Measurements from ENCODE around the gene CHN2. TPM values are rescaled to one million over a fixed set of nuclear protein-coding genes. Genes with fewer than 3 reads are reported as not detected.
"Not testable (repeated sequence)": the region's sequence is repeated elsewhere in the genome, so short reads cannot be mapped to it uniquely, and the experiment has no call there.

CHN2 gene
- total and polyA plus RNA-seq, 3 experiments from 2014 or later, result 4.1 to 30.4 (median 5.3) TPM

DNA sequence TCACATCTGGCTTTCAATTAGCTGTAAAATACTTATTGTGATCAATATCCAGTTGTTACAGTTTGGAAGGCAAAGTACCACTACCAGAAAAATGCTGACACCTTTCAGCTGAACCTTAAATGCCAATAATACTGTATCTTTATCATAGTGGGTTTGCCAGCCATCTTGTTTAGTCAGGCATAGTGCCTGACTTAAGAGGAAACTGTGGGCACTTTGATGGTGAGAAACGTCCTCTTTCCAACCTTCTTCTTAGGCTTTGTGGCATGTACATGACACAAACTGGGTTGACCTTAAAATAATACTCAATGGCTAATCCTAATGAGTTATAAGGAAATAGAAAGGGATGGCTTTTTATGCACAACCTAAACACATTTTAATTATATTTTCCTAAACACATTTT, 316.8 kb downstream of the CHN2 start:
- H3K9me3 ChIP-seq (ENCODE audit: low read length), result no peaks in the 10 kb centered on the region
- peaks cover 26 to 70% (median 31%) of the 10 kb centered on the region in 3 donors for H3K36me3 Mint-ChIP-seq

DNA sequence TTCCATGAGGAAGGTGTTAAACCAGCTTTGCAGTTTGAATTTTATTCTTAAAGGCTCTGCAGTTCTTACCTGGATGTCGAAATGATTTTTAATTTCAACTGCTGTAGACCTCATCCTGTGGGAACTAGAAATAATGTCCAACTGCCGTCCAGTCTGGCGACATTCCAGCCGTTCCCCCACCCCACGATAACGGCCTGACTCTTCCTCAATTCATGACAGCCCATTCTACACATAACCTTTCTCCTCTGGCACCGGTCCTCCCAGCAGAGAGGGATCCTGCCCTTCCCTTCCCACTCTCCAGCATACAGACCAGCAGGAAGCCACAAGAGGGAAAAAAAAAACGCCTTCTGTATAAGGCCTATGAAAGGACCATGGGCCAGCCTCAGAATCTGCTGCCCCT, 317.3 kb downstream of the CHN2 start:
- ChIA-PET POLR2A (no interaction called here), CTCF (no interaction called here)
- Mint-ChIP-seq H3K4me3 (no peak overlapping the region), H3K27me3 (no peaks in the 10 kb centered on the region), H3K9me3 (no peaks in the 10 kb centered on the region), H3K27ac (no peak overlapping the region), H3K36me3 (peaks cover 26 to 65% (median 33%) of the 10 kb centered on the region in 3 donors), H3K4me1 (peaks cover 6 to 10% (median 9%) of the 10 kb centered on the region in 3 donors)
- Histone ChIP-seq H3K27me3 (ENCODE audit: insufficient read depth, low read length, poor library complexity, severe bottlenecking) (no peaks in the 10 kb centered on the region), H3K4me1 (ENCODE audit: insufficient read depth, low read length) (no peaks in the 10 kb centered on the region), H3K4me3 (ENCODE audit: low read length) (no peak overlapping the region), H3K36me3 (ENCODE audit: insufficient read depth, low read length) (no peaks in the 10 kb centered on the region), H3K9me3 (ENCODE audit: low read length) (no peaks in the 10 kb centered on the region), H3K27ac (ENCODE audit: low read depth, low read length) (no peak overlapping the region)
- DNase-seq, result no peak

More for the DNA sequence above, 316.8 kb downstream of the CHN2 start:
- ChIA-PET POLR2A (no interaction called here), CTCF (no interaction called here)
- Mint-ChIP-seq H3K4me3 (no peak overlapping the region), H3K4me1 (peaks cover 6 to 10% (median 9%) of the 10 kb centered on the region in 3 donors), H3K27me3 (no peaks in the 10 kb centered on the region), H3K9me3 (no peaks in the 10 kb centered on the region), H3K27ac (peak overlapping the region in 1 of 8 donors; percentile 43)
- Histone ChIP-seq H3K4me1 (ENCODE audit: insufficient read depth, low read length) (no peaks in the 10 kb centered on the region), H3K27me3 (ENCODE audit: insufficient read depth, low read length, poor library complexity, severe bottlenecking) (no peaks in the 10 kb centered on the region), H3K36me3 (ENCODE audit: insufficient read depth, low read length) (no peaks in the 10 kb centered on the region), H3K27ac (ENCODE audit: low read depth, low read length) (no peak overlapping the region), H3K4me3 (ENCODE audit: low read length) (no peak overlapping the region)
- no peak for DNase-seq

DNA sequence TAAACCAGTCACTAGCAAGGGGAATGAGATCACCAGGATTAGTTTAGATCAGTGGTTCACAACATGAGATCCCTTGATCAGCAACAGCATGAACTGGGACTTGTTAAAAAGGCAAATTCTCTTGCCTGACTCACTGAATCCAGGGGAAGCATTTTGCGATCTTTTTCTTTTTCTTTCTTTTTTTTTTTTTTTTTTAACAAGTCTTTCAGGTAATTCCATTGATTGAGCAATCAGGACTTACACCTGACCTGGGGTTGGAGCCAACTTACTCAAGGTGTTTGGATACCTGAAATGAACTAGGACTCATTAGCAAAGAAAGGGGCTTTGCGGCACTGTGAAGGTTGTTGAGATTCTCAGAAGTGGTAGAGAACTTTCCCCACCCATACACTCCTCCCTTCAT, 321.9 kb downstream of the CHN2 start:
- no peak for DNase-seq
- H3K9me3 ChIP-seq (ENCODE audit: low read length), result no peaks in the 10 kb centered on the region
- ChIA-PET POLR2A (no interaction called here), CTCF (interaction anchor here (0.8 kb wide), 1 partner anchor 8 kb away, joined by 3 read pairs; no protein-coding TSS in a partner anchor)
- Mint-ChIP-seq H3K9me3 (peaks cover 5 to 10% (median 8%) of the 10 kb centered on the region in 5 donors), H3K4me1 (peaks cover 0 to 1% (median under 1%) of the 10 kb centered on the region in 3 donors), H3K36me3 (peaks cover 22 to 38% (median 30%) of the 10 kb centered on the region in 3 donors), H3K27ac (no peak overlapping the region), H3K4me3 (no peak overlapping the region), H3K27me3 (peaks cover 0 to 4% of the 10 kb centered on the region in 2 donors)
- H3K36me3 ChIP-seq (ENCODE audit: insufficient read depth, low read length), result no peaks in the 10 kb centered on the region
- no peaks in the 10 kb centered on the region for H3K4me1 ChIP-seq (ENCODE audit: insufficient read depth, low read length)
- H3K4me3 ChIP-seq (ENCODE audit: low read length), result no peak overlapping the region
- H3K27ac ChIP-seq (ENCODE audit: low read depth, low read length), result no peak overlapping the region
- H3K27me3 ChIP-seq (ENCODE audit: insufficient read depth, low read length, poor library complexity, severe bottlenecking), result no peaks in the 10 kb centered on the region

DNA sequence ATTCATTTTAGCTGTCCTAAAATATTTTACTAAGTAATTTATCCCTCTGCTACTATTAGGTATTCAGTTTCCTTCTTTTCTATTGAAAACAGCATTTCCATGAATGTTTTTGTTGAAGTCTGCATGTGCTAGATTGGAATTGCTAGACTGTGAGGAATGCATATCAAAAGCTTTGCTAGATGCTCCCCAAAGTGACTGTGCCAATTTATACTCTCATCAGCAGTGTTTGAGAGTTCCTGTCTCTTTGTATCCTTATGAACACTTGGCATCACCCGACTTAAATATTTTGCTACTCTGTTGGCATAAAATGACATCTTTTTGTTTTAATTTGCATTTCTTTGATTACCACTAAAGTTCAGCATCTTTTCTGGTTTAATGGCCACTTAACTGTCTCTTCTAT, 324.0 kb downstream of the CHN2 start:
- peaks cover 11 to 24% (median 21%) of the 10 kb centered on the region in 5 donors for H3K9me3 Mint-ChIP-seq
- no peak overlapping the region for H3K27ac ChIP-seq (ENCODE audit: low read depth, low read length)
- H3K4me1 Mint-ChIP-seq, result no peaks in the 10 kb centered on the region
- POLR2A ChIA-PET, result no interaction called here
- H3K4me3 Mint-ChIP-seq, result no peak overlapping the region
- no peaks in the 10 kb centered on the region for H3K9me3 ChIP-seq (ENCODE audit: low read length)
- no peak overlapping the region for H3K27ac Mint-ChIP-seq
- peaks cover 11 to 38% (median 11%) of the 10 kb centered on the region in 3 donors for H3K36me3 Mint-ChIP-seq
- peaks cover 0 to 4% of the 10 kb centered on the region in 2 donors for H3K27me3 Mint-ChIP-seq
- DNase-seq, result no peak
- no peaks in the 10 kb centered on the region for H3K36me3 ChIP-seq (ENCODE audit: insufficient read depth, low read length)
- CTCF ChIA-PET, result no interaction called here
- no peaks in the 10 kb centered on the region for H3K27me3 ChIP-seq (ENCODE audit: insufficient read depth, low read length, poor library complexity, severe bottlenecking)
- H3K4me1 ChIP-seq (ENCODE audit: insufficient read depth, low read length), result no peaks in the 10 kb centered on the region
- H3K4me3 ChIP-seq (ENCODE audit: low read length), result no peak overlapping the region

DNA sequence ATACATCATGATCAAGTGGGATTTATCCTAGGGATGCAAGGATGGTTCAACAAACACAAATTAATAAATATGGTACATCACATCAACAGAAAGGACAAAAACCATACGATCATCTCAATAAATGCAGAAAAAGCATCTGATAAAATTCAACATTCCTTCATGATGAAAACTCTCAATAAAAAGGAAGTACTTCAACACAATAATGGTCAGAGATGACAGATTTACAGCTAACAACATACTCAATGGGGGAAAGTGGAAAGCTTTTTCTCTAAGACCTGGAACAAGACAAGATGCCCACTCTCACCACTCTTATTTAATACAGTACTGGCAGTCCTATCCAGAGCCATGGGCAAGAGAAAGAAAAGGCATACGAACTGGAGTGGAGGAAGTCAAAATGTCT, 329.2 kb downstream of the CHN2 start:
- no peaks in the 10 kb centered on the region for H3K27me3 ChIP-seq (ENCODE audit: insufficient read depth, low read length, poor library complexity, severe bottlenecking)
- no peaks in the 10 kb centered on the region for H3K4me1 ChIP-seq (ENCODE audit: insufficient read depth, low read length)
- Mint-ChIP-seq H3K4me3 (no peak overlapping the region), H3K36me3 (peaks cover 0 to 20% (median 3%) of the 10 kb centered on the region in 3 donors), H3K9me3 (peaks cover 22 to 40% (median 31%) of the 10 kb centered on the region in 5 donors), H3K27me3 (peaks cover 0 to 4% of the 10 kb centered on the region in 2 donors), H3K4me1 (no peaks in the 10 kb centered on the region), H3K27ac (no peak overlapping the region)
- POLR2A ChIA-PET, result no interaction called here
- no peak overlapping the region for H3K4me3 ChIP-seq (ENCODE audit: low read length)
- no peaks in the 10 kb centered on the region for H3K9me3 ChIP-seq (ENCODE audit: low read length)
- H3K27ac ChIP-seq (ENCODE audit: low read depth, low read length), result no peak overlapping the region
- H3K36me3 ChIP-seq (ENCODE audit: insufficient read depth, low read length), result no peaks in the 10 kb centered on the region
- no peak for DNase-seq
- CTCF ChIA-PET, result no interaction called here

DNA sequence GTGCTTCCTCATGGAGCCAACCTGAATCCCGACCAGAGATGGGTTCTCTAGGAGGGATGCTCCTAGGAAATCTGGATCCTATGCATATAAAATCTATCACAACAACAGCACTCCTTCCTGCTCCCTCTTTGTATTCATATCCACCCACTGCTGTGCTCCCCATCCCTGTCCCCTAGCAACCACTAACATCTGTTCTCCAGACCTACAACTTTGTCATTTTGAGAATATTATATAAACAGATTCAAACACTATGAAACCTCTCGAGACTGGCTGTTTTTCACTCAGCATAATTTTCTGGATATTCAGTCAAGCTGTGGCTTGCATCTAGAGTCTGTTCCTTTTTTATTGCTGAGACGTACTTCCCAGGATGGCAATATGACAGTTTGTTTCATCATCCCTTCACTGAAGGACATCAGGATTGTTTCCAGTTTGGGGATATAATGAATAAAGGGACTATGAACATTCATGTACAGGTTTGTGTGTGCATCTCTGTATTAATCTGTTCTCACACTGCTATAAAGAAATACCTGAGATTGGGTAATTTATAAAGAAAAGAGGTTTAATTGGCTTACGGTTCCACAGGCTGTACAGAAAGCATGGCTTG, 333.0 kb downstream of the CHN2 start:
- H3K9me3 ChIP-seq (ENCODE audit: low read length), result no peaks in the 10 kb centered on the region
- ChIA-PET CTCF (no interaction called here), POLR2A (no interaction called here)
- DNase-seq, result no peak
- Mint-ChIP-seq H3K27ac (no peak overlapping the region), H3K9me3 (peaks cover 22 to 47% (median 33%) of the 10 kb centered on the region in 5 donors), H3K27me3 (no peaks in the 10 kb centered on the region), H3K4me3 (no peak overlapping the region), H3K36me3 (peaks cover 0 to 10% (median 0%) of the 10 kb centered on the region in 3 donors), H3K4me1 (no peaks in the 10 kb centered on the region)
- H3K27ac ChIP-seq (ENCODE audit: low read depth, low read length), result no peak overlapping the region
- H3K4me3 ChIP-seq (ENCODE audit: low read length), result no peak overlapping the region
- no peaks in the 10 kb centered on the region for H3K4me1 ChIP-seq (ENCODE audit: insufficient read depth, low read length)
- H3K36me3 ChIP-seq (ENCODE audit: insufficient read depth, low read length), result no peaks in the 10 kb centered on the region
- no peaks in the 10 kb centered on the region for H3K27me3 ChIP-seq (ENCODE audit: insufficient read depth, low read length, poor library complexity, severe bottlenecking)

DNA sequence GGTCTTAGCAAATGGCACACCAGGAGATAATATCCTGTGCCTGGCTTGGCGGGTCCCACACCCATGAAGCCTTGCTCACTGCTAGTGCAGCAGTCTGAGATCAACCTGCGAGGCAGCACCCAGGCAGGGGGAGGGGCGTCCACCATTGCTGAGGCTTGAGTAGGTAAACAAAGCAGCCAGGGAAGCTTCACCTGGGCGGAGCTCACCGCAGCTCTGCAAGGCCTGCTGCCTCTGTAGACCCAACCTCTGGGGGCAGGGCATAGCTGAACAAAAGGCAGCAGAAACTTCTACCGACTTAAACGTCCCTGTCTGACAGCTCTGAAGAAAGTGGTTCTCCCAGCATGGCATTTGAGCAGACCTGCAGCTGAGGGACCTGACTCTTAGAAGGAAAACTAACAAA, 334.0 kb downstream of the CHN2 start:
- H3K36me3 ChIP-seq (ENCODE audit: insufficient read depth, low read length); POLR2A ChIA-PET; H3K9me3 ChIP-seq (ENCODE audit: low read length); H3K27me3 Mint-ChIP-seq; H3K4me1 ChIP-seq (ENCODE audit: insufficient read depth, low read length); H3K27me3 ChIP-seq (ENCODE audit: insufficient read depth, low read length, poor library complexity, severe bottlenecking); H3K4me3 ChIP-seq (ENCODE audit: low read length); H3K27ac Mint-ChIP-seq; CTCF ChIA-PET; H3K27ac ChIP-seq (ENCODE audit: low read depth, low read length); H3K36me3 Mint-ChIP-seq; DNase-seq; H3K4me3 Mint-ChIP-seq; H3K4me1 Mint-ChIP-seq: not testable (repeated sequence)
- H3K9me3 Mint-ChIP-seq, result peaks cover 13 to 44% (median 26%) of the 10 kb centered on the region in 5 donors

Data from CD8-positive, alpha-beta memory T cell (primary cell).